ENCODE measurements around the gene VASH2.
A peak's percentile ranks its signal among the peaks of the same experiment; 100 is the strongest.

The VASH2 gene

DNA sequence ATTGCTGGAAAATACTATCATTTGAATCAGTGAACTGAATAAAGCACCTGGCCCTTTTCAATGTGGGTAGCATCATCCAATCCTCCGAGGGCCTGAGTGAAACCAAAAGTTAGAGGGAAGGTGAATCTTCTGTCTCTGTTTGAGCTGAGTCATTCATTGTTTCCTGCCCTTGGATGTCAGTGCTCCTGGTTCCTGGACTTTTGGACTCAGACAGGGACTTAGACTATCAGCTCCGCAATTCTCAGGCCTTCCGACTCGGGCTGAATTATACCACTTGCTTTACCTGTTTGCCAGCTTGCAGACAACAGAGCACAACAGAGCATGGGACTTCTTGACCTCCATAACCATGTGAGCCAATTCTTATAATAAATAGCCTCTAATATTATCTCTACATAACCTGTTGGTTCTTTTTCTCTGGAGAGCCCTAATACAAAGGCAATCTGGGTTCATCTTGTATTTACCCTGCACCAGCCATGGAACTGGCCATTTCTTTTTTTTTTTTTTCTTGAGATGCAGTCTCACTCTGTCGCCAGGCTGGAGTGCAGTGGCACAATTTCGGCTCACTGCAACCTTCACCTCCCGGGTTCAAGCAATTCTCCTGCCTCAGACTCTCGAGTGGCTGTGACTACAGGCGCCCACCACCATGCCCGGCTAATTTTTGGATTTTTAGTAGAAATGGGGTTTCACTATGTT is 19.2 kb upstream of the VASH2 start:
- DNase-seq: no peak

- DNase-seq: no peak
Measured at GRCh38 chr1:212933815-212934471, 16.4 kb upstream of the VASH2 start.

GRCh38 chr1:212935387-212935981 is 14.9 kb upstream of the VASH2 start:
- no peak for DNase-seq

DNA sequence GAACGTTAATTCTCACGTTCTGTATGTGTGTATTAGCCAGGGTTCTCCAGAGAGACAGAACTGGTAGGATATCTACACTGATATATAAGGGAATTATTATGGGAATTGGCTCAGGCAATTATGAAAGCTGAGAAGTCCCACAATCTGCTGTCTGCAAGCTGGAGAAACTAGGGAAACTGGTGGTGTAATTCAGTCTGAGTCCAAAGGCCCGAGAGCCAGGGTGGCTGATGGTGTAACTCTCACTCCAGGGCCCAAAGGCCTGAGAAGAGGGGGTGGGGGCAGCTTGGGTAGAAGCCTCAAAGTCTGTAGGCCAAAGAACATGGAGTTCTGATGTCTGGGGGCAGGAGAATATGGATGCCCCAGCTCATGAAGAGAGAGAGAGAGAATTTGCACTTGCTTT is 13.3 kb upstream of the VASH2 start:
- no peak for DNase-seq

DNA sequence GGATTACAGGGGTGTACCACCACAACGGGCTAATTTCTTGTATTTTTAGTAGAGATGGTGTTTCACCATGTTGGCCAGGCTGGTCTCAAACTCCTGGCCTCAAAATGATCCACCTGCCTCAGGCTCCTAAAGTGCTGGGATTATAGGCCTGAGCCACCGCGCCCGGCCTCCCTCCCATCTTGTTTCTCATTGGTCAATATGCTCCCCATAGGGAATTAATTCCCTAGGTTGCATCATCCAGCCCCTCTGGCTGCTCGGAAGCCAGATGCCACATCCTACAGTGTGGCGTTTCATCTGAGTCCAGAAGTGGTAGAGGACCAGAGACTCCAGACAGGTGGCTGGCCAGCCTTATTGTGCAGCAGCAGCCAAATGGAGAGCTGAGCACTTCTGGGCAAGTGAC is 11.5 kb upstream of the VASH2 start:
- no peak for DNase-seq

DNA sequence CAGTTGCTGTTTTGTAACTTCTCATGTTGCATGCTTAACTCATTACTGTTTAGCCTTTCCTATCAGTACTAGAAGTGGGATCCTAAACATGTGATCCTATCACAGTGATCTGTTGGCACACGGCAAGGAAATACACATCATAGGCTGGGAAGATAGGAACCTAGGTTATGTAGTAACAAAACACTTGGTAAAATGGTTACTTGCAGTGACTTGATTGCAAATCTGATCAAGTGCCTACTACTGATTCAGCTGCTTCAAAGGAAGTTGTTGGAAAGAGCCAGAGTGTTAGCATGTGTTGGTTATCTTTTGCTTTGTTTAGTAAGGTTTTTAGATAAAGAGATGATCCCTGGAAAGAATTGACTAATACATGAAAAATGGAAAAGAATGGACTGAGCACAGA is 8.9 kb upstream of the VASH2 start:
- DNase-seq: no peak

DNA sequence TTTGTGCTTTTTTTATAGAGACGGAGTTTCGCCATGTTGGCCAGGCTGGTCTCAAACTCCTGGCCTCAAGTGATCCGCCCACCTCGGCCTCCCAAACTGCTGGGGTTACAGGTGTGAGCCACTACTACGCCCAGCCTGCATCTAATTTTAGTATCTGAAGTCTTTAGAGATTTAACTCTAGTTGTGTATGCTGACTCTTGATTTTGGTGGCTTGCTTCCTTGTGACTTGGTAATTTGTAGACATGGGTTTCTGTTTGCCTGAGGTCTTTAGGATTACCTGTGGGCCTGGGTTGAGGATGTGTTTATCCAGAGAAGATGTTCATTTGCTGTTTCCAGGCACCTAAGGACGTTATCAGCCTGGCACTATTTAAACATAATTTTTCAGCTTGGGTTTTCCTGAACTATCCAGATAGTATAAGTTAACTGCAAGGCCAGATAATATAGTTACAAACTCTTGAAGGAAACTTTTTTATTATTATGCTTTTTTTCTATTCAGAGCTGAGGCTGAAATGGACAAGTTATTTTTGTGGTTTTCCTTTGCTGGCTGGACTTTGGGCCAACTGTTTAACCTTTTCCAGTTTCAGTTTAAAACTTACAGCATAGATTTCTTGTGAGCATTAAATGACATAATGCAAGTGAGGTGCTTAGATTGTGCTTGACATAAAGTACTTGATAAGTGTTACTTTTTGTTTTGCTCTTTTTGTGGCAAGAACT is 7.5 kb upstream of the VASH2 start:
- DNase-seq: no peak

GRCh38 chr1:212943393-212943710 is 7.0 kb upstream of the VASH2 start:
- DNase-seq: no peak

DNA sequence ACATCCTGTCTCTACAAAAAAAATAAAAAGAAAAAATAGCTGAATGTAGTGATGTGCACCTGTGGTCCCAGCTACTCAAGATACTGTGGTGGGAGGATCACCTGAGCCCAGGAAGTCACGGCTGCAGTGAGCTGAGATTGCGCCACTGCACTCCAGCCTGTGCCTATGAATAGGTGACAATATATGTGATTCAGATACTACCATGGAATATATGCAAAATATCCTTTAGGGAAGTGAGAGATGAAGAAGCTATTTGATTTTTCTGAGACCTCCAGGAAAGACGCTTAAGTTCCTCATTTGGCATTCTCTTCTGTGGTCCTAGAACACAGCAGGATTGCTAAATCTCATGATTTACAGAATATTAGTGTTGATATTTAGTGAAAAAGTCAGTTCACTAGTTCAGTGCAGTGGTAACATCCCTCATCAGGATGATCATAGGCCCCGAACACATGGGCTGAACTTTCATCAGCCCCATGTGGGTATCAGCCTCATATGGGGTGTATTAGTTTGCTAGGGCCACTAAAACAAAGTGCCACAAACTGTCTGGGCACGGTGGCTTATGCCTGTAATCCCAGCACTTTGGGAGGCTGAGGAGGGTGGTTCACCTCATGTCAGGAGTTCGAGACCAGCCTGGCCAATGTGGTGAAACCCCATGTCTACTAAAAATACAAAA is 6.0 kb upstream of the VASH2 start:
- DNase-seq: no peak

- DNase-seq: no peak
Measured at GRCh38 chr1:212945056-212945455, 5.3 kb upstream of the VASH2 start.

DNA sequence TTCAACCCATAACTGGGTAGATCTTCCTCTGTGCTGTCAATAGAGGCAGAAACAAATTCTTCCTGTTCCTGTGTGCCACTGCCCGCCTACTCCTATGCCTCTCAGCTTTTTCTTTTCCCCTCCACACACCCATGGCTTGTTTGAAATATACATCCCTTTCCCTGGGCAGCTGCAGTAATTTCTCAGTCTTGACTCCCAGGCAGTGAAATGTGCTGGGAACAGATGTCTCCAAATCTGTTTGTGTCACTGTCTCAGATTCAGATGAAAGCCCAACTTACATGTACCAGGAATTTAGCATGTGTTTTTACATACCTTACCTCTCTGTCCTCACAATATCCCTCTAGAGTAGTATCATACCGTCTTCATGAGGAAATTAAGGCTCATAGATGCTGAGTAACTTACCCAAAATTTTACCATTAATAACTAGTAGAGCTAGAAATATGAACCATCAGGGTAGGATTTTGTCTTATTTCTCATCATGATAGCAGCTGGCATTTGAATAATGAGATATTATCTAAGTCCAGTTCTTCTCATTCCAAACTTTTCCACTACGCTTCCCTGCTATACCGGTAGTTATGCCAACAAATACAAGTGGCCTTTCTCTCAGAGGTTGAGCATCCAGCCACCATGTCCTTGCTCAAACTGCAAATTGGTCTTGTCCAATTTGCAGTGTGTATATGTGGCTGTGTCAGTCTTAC is 4.7 kb upstream of the VASH2 start:
- no peak for DNase-seq

DNA sequence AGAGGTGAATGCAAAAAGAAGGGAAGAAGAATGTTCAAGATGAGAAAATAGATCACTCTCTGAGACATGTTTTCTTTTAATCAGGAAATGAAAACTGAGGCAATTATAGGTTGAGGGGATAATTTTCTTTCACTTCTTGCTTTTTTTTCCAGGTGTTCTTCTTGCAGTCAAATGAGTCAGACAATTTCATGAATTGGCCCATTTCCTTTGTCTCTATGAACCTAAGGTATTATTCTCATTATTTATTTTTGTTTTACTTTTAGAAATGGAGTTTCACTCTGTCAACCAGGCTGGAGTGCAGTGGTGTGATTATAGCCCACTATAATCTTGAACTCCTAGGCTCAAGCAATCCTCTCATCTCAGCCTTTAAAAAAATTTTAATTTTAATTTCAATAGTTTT is 3.5 kb upstream of the VASH2 start:
- DNase-seq: no peak

DNA sequence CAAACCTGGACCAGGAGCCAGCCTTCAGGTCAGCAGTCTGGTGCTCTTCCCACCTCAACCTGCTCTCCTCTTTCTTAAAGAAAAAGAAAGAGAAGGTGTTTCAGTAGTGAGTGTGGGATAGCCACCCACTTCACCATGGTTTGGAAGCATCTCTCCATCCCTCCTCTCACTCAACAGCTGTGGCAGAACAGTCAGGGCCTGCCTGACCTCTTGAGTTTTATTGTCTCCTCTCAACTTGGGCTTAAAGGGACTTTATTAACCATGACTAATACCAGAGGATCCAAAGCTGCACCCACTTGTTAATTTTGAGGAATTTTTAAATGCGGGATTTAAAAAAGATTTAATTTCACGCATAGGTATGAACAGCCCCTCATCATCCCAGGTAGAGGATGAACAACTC is 570 bp upstream of the VASH2 start:
- no peak for DNase-seq

GRCh38 chr1:212951126-212951946 is 995 bp downstream of the VASH2 start:
- no peak for DNase-seq

- no peak for DNase-seq
Measured at GRCh38 chr1:212951947-212952640, 1.8 kb downstream of the VASH2 start.

GRCh38 chr1:212952641-212952976 is 2.3 kb downstream of the VASH2 start:
- peak in 2 of 14 donors; percentile 11 to 75 for DNase-seq

DNA sequence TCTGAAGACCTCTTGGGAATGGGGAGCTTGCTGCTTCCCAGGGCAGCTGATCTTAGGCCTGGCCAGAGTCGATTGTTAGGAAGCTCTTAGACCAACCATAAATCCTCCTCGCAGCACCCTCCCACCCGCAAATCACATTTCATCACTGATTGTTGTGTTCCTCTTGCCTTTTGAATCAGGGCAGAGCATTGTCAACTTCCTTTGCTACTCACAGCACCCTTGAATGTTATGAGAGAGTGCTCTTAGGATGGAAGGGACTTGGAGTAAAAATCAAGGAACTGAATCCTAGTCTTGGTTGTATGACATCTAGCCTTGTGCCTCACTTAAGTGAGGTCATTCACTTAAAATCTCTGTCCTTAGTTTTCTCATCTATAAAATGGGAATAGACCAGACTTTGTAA is 3.0 kb downstream of the VASH2 start:
- no peak for DNase-seq

GRCh38 chr1:212954514-212954913 is 4.2 kb downstream of the VASH2 start:
- DNase-seq: no peak

DNA sequence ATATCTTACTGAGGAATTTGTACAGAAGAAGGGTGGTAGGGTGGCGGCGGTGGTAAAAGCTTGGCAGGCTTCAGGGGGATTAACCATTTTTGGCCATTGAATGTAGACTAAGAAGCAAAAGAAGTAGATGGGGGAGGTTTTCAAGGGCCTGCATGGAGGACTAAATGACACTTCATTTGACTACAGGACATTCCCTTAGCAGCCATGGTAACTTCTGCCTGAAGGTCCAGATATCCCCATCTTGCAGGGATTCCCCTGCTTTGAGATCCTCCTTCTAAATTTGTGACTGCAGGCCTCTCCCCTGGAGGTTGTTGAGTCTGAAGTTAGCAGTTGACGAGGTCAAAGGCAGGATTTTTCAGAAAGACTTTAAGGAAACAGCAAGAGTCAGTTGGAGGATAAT is 4.8 kb downstream of the VASH2 start:
- no peak for DNase-seq

DNA sequence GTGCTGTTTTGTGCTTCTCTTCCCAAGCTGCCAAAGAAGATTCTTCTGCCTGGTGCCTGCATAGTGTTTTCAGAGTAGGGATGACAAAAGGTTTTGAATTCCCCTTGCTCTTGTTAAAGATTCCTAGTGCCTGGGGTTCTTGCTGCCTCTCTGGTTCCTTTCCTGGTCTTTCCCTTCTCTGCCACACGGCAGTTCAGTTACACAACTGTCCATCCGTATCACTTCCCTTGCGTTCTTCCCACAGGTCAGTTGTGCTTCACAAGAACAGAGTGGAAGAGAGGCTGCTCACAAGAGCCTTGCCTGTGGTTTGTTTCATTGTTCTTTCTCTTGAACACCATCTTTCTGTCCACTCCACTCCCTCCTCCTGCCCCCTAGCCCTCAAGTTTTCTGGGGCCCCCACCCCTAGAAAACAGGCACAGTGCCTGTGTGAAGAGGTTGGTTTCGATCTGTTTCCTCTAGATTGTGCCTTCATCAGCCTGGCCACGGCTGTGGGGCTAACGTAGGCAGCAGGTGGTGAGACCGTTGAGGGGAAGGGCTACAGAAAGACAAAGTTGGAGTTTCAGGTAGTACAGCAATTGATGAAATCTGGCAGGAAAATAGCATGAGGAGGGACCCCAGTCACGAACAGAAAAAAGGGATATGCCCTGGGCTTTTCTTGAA is 5.8 kb downstream of the VASH2 start:
- DNase-seq: no peak

Measured in C1 segment of cervical spinal cord (tissue), 14 donors.